K562 (cell line): ENCODE measurements around the gene SALL3. TPM values are rescaled to one million over a fixed set of nuclear protein-coding genes. Genes with fewer than 3 reads are reported as not detected.

Experiments
- ATAC-seq: fragments of 200-7000 bp; cut with Tn5 transposase; 3 replicates; pipeline ENCODE4 v1.9.1; 2020; ENCODE audit warnings: moderate library complexity
- BruUV-seq: library from RNA; stranded (reverse); fragments of 400-500 nt; replicated peaks from 2 replicates; lab custom pipeline; 2021; lab: Mats Ljungman, UMichigan
- CTCF ChIA-PET: fragments of 300-600 bp; formaldehyde crosslinking; extraction: SDS; loops from one replicate; lab custom pipeline; 2021; ENCODE audit warnings: low intra/inter-chr PET ratio; lab: Yijun Ruan, JAX
- POLR2A ChIA-PET: fragments of 300-600, 350-650 bp; sonication (Branson Sonifier 250); formaldehyde crosslinking; extraction: SDS; loops from one replicate; lab custom pipeline; 2021; ENCODE audit warnings: antibody characterized with exemption, inconsistent platforms; lab: Yijun Ruan, JAX
- DNase-seq, 4 experiments: peaks; one replicate each; pipeline versions ENCODE4 v3.0.0 to v3.0.0-alpha.2; 2011 to 2018; ENCODE audit warnings: low spot score in 3 of 4, mixed read lengths in 3 of 4; ENCODE audit errors: extremely low read depth in 1 of 4
- FAIRE-seq: peaks from 2 replicates; lab custom pipeline; 2011; peaks lifted over from hg19 to GRCh38; lab: Jason Lieb, UNC
- H2AFZ ChIP-seq: 2 replicates; pipeline ENCODE4 v1.6.0; 2011; ENCODE audit warnings: low read depth, low read length, control low read depth, inconsistent platforms
- H3K27ac ChIP-seq: fragments of 200-600 bp; 3 replicates; pipeline ENCODE4 v1.8.0; 2011; ENCODE audit warnings: low read depth, mild to moderate bottlenecking, control low read depth, inconsistent platforms, low read length, moderate library complexity, mixed read lengths; ENCODE audit errors: extremely low read depth
- H3K27me3 ChIP-seq, 2 experiments: fragments of 300-600 bp in 1 of 2; 2 replicates in 1 of 2; 3 replicates in 1 of 2; pipeline versions ENCODE4 v1.6.0 to v1.8.0; 2011; ENCODE audit warnings: inconsistent platforms in 2 of 2, low read length in 2 of 2, mild to moderate bottlenecking in 1 of 2, mixed read lengths in 1 of 2, moderate library complexity in 1 of 2; ENCODE audit not compliant: control insufficient read depth in 2 of 2, insufficient read depth in 2 of 2
- H3K36me3 ChIP-seq: fragments of 300-600 bp; 3 replicates; pipeline ENCODE4 v1.8.0; 2011; ENCODE audit warnings: mild to moderate bottlenecking, low read length, inconsistent platforms; ENCODE audit not compliant: control insufficient read depth, insufficient read depth
- H3K4me1 ChIP-seq, 2 experiments: fragments of 200-600 bp in 1 of 2; replicated peaks in 1 of 2; 2 replicates in 1 of 2; 3 replicates in 1 of 2; pipeline versions ENCODE4 v1.5.1 to v1.8.0; 2011; ENCODE audit warnings: inconsistent platforms in 2 of 2, low read length in 2 of 2, mild to moderate bottlenecking in 1 of 2, mixed read lengths in 1 of 2, moderate library complexity in 1 of 2; ENCODE audit not compliant: control insufficient read depth in 2 of 2, insufficient read depth in 2 of 2
- H3K4me2 ChIP-seq: 2 replicates; pipeline ENCODE4 v1.6.1; 2011; ENCODE audit warnings: low read length, control low read depth, inconsistent platforms, mixed read lengths; ENCODE audit not compliant: insufficient read depth
- H3K4me3 ChIP-seq: fragments of 200-600 bp; sonication (generic), shearing (Covaris generic); 2 replicates; pipeline ENCODE4 v1.5.1; 2016; ENCODE audit warnings: control low read depth, inconsistent platforms
- H3K79me2 ChIP-seq: fragments of 200-600 bp; 3 replicates; pipeline ENCODE4 v1.8.0; 2011; ENCODE audit warnings: low read length, inconsistent platforms; ENCODE audit not compliant: control insufficient read depth, insufficient read depth
- H3K9ac ChIP-seq, 2 experiments: 2 replicates each; pipeline versions ENCODE4 v1.6.0 to v1.6.1; 2011; ENCODE audit warnings: low read depth in 2 of 2, low read length in 2 of 2, control low read depth in 1 of 2, inconsistent platforms in 1 of 2, mild to moderate bottlenecking in 1 of 2, mixed read lengths in 1 of 2; ENCODE audit not compliant: insufficient read depth in 1 of 2
- H3K9me1 ChIP-seq: one replicate; pipeline ENCODE4 v1.6.0; 2011; ENCODE audit warnings: inconsistent platforms, mild to moderate bottlenecking, low read length, moderate library complexity; ENCODE audit not compliant: control insufficient read depth, insufficient read depth
- H3K9me3 ChIP-seq: replicated peaks from 2 replicates; pipeline ENCODE4 v1.5.1; 2011; ENCODE audit warnings: low read depth, low read length, inconsistent platforms; ENCODE audit not compliant: control insufficient read depth, insufficient read depth
- H4K20me1 ChIP-seq: replicated peaks from 2 replicates; pipeline ENCODE4 v1.6.1; 2011; ENCODE audit warnings: low read length, inconsistent platforms, mixed read lengths; ENCODE audit not compliant: control insufficient read depth, insufficient read depth
- BRCA1 ChIP-seq, 2 experiments: fragments of 450-650 bp in 1 of 2; sonication (generic) in 1 of 2; formaldehyde crosslinking in 1 of 2; IDR thresholded peaks; 2 replicates each; pipeline versions ENCODE4 v1.5.0 to v1.6.1; 2017 to 2020; ENCODE audit warnings: mild to moderate bottlenecking in 1 of 2, missing genetic modification reagents in 1 of 2
- BRD9 ChIP-seq: fragments of 450-650 bp; IDR thresholded peaks from 2 replicates; pipeline ENCODE4 v1.6.1; 2018; ENCODE audit warnings: low read depth; ENCODE audit not compliant: partially characterized antibody
- PURB ChIP-seq: sonication (generic); formaldehyde crosslinking; IDR thresholded peaks from 2 replicates; pipeline ENCODE4 v1.9.0; 2021; ENCODE audit warnings: low read depth, mild to moderate bottlenecking, missing genetic modification reagents
- SMAD3 ChIP-seq: fragments of 450-650 bp; formaldehyde crosslinking; conservative IDR thresholded peaks from 2 replicates; pipeline ENCODE4 v1.4.0; 2020; ENCODE audit warnings: mild to moderate bottlenecking
- SNRNP70 ChIP-seq: fragments of 200-400 bp; formaldehyde crosslinking; optimal IDR thresholded peaks from 2 replicates; pipeline ENCODE3; 2017; ENCODE audit warnings: low read depth, low read length
- THRAP3 ChIP-seq: fragments of 450-650 bp; IDR thresholded peaks from 2 replicates; pipeline ENCODE4 v1.6.1; 2016; ENCODE audit warnings: mild to moderate bottlenecking, inconsistent platforms, borderline replicate concordance
- WGBS: fragments of 100-300 bp; shearing (Covaris generic); methylation state at CpG from one replicate; pipeline ENCODE4 v1.1.6; 2016; ENCODE audit warnings: low coverage, mixed read lengths; ENCODE audit not compliant: insufficient coverage; ENCODE audit errors: missing lambda C conversion rate; 5-methylcytosine and 5-hydroxymethylcytosine counted together
- in situ Hi-C: fragments of 300-500 bp; cut with MboI; formaldehyde crosslinking; loops from 4 replicates; pipeline ENCODE4 v1.15.0; 2018; ENCODE audit warnings: inconsistent platforms, mixed read lengths
- intact Hi-C: fragments of 100-400 bp; cut with micrococcal nuclease; formaldehyde crosslinking; loops from 2 replicates; pipeline ENCODE4 v1.14.2; 2022
- polyA plus RNA-seq, 8 experiments: library from polyadenylated mRNA; depleted of rRNA in 4 of 8; stranded (reverse) in 5 of 8; unstranded in 3 of 8; fragments of >200 nt; fragmentation: Nextera tagmentation in 2 of 8; fragmentation: Illumina TruSeq in 1 of 8; extraction: Ambion mirVana in 2 of 8; extraction: Trizol in 1 of 8; gene quantifications; 2 replicates each; pipeline versions ENCODE4 v1.2.1 to v1.2.3, GENCODE V29; 2011 to 2014; ENCODE audit warnings: inconsistent platforms in 1 of 8, missing spikeins in 1 of 8
- total RNA-seq, 7 experiments: library from RNA; depleted of rRNA in 6 of 7; stranded (reverse); fragments of >200 nt in 6 of 7; fragmentation: Illumina TruSeq in 2 of 7; extraction: Trizol in 2 of 7; gene quantifications; 2 replicates each; pipeline versions ENCODE4 v1.2.1 to v1.2.3, GENCODE V29; 2011 to 2021; ENCODE audit warnings: low replicate concordance in 1 of 7

SALL3 gene
- total and polyA plus RNA-seq, 9 of the 15 experiments (the other 6 are each of a cell fraction or from before 2014, with no cell fraction given), result not detected

DNA sequence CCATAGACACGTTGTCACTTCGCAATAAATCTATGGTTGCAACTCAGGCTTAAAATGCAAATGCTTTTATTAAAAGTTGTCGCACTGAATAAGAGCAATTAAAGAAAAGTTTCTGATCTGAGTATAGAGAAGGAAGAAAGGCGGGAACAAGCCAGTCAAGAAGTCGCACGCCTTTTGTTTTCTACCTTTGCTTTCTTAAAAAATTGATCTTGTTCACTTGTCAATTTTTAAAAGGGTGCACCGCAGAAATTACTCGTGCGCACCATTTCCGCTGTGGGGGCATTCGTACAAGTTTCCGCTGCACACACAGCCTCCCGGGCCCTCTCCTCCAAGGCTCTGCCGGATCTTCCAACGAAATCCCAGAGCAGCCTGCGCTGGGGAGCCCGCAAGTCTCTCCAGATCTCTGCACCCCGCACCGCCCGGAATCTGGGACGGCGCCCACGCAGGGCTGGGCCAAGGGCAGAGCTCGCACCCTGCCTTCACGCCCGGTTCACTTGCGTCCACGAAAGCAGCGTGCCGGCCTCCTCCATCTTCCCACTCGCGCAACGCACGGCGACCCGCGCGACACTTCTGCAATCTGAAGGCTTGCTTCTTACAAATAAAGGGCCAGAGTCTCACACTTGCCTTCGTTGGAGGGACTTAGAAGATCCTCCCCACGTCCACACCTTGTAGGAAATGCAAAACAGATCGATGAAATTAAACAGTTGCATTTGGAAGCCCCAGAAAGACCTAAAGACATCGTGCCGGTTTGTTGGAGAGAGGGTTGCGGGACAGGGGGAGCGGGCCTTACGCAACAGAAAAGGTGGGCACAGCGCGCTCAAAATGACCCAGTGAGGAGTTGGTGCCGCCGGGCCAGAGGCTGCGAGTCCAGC lies 2.6 kb upstream of the SALL3 start:
- ATAC-seq (no peak), DNase-seq (no peak), FAIRE-seq (no peak)
- TF ChIP-seq BRCA1 (IDR thresholded peaks at IDR 0.05), result no peak
- TF ChIP-seq BRCA1 (CRISPR knock-in tag; IDR thresholded peaks at IDR 0.05), result no peak
- TF ChIP-seq THRAP3, result no peak
- TF ChIP-seq SMAD3 (CRISPR knock-in tag), result no peak
- no peak for TF ChIP-seq SNRNP70
- no peak for TF ChIP-seq BRD9
- no peak for TF ChIP-seq PURB (CRISPR knock-in tag)
- no peaks in the 10 kb centered on the region for H3K79me2 ChIP-seq
- H2AFZ ChIP-seq, result no peak overlapping the region
- POLR2A ChIA-PET, result no interaction called here
- H3K9ac ChIP-seq, result no peak overlapping the region
- H3K27ac ChIP-seq, result no peak overlapping the region
- peaks cover 0 to 16% of the 10 kb centered on the region in 2 experiments; a peak in 2 of 5 replicates for H3K27me3 ChIP-seq
- no peaks in the 10 kb centered on the region for H4K20me1 ChIP-seq
- H3K9me3 ChIP-seq, result no peaks in the 10 kb centered on the region
- no peaks in the 10 kb centered on the region for H3K36me3 ChIP-seq
- 26% methylated on average over 31 of the region's 51 CpGs for WGBS
- H3K4me1 ChIP-seq, result no peaks in the 10 kb centered on the region; a peak in 1 of 5 replicates
- CTCF ChIA-PET, result no interaction called here
- BruUV-seq, result no TSS peak
- no peak overlapping the region for H3K4me2 ChIP-seq
- no peak overlapping the region for H3K4me3 ChIP-seq
- H3K9me1 ChIP-seq, result no peaks in the 10 kb centered on the region
- intact Hi-C loops, result no loop called here
- in situ Hi-C loops, result no loop called here
